H7 (cell line): ENCODE measurements around the gene HSPG2. TPM values are rescaled to one million over a fixed set of nuclear protein-coding genes. Genes with fewer than 3 reads are reported as not detected.
A peak's percentile ranks its signal among the peaks of the same experiment; 100 is the strongest.

Experiments used
- DNase-seq: peaks from one replicate; pipeline ENCODE4 v3.0.0; 2012
- H3K27me3 ChIP-seq: 2 replicates; pipeline ENCODE4 v1.6.0; 2011; ENCODE audit warnings: mild to moderate bottlenecking, low read length; ENCODE audit not compliant: control insufficient read depth, insufficient read depth
- H3K36me3 ChIP-seq: replicated peaks from 2 replicates; pipeline ENCODE4 v1.5.1; 2011; ENCODE audit warnings: low read length; ENCODE audit not compliant: control insufficient read depth, insufficient read depth
- H3K4me3 ChIP-seq: 2 replicates; pipeline ENCODE4 v1.5.1; 2011; ENCODE audit warnings: low read depth, mild to moderate bottlenecking, control low read depth, low read length, moderate library complexity; ENCODE audit not compliant: insufficient read depth
- total RNA-seq: library from RNA; depleted of rRNA; stranded (reverse); fragments of >200 nt; shearing (Covaris generic); gene quantifications from 2 replicates; pipeline ENCODE4 v1.2.3, GENCODE V29; 2014

HSPG2 gene
- total RNA-seq, 1 experiment from 2014 or later, result 49.2 TPM

DNA sequence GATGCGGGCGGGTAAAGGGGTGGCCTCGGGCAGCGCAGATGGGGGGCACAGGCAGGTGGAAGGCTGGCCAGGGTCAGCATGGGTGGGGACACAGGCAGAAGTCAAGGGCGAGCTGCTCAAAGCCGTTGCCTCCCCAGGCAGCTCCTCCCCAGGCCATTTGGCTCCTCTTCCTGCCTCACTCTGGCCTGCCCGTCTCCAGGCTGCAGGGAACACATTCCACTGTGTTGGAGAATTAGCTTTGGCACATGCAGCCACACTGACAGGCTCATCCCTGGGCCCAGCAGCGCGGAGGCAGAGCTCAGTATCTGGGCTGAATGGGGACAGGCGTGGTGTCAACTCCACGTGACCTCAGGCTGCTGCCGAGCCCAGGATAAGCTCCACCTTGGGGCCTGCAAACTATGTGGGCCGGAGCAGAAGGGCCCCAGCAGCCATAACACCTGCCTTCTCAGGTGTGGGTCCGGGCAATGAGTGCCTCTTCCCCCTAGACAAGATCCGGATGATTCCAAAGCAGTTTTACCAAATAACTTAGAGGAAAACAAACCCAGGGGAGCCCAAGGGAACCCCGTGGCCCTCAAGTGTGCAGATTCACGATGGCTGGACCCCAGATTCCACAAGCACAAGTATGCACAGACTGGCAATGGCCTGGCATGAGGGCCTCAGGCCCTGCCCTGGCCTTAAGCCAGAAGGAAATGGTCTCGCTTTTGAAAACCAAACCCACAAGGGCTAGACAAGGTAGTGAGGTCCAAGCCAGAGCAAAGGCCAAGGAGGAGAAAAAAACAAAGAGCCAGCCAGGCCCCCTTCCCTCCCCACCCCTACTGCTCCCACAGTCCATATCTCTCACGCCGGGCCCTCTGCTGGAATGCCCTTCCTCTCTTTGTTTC is 40.2 kb downstream of the HSPG2 start:
- Histone ChIP-seq H3K4me3 (no peak overlapping the region), H3K27me3 (no peaks in the 10 kb centered on the region), H3K36me3 (peaks cover 9% of the 10 kb centered on the region)
- no peak for DNase-seq

DNA sequence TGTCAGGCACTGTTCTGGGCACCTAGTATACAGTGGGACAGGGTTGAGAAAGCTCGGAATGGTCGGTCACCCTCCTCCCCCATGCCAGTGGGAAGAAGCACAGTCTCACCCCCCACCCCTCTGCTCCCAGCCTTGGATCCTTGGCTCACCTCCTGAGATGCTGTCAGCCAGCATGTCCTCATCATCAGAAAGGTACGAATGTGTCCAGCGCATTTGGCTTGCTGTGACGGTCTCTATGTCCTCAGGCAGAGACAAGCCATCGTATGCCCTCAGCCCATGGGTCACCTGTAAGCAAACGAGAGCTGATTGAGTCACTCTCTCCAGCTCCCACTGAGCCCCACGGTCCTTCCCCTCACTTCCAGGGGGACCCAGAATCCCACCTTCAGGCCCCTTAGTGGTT is 41.1 kb downstream of the HSPG2 start:
- Histone ChIP-seq H3K4me3 (no peak overlapping the region), H3K27me3 (no peaks in the 10 kb centered on the region), H3K36me3 (peaks cover 11% of the 10 kb centered on the region)
- DNase-seq, result no peak

DNA sequence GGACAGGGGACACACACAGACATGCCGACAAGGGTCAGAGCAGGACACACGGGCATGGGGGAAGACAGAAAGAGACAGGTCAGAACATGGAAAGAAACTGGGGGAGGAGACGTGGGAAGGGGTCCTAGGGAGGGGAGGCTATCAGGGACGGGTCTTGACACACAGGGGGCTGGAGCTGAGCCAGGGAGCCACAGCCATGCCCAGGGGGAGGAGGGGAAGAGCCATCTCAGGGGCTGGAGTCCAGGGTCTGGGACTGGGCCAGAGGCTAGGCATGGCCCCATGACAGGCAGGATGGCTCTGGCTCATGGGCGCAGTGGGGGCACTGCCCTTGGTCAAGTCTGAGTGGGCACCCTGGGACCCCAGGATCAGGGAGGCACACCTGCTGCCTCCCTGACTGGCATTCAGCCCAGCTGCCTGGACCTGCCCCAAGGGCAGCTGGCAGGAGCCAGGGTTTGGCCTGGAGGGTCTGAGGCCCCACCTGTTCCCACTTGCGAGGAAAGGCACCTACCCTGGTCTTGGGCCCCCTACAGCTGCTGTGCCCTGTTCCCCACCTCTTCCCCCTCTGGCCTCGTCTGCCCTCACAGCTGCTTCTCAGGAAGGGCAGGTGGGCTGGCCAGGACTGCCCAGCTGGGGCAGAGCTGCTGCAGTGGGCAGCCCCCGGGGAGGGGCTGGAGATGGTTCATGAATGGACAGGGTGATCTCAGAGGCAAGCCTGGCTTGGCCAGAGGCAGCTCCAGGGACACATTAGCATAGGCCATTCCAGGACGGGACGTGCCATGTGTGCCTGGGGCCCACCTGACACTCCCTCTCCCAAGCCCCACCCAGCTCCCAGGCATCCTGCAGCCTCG is 42.9 kb downstream of the HSPG2 start:
- H3K27me3 ChIP-seq, result no peaks in the 10 kb centered on the region

DNA sequence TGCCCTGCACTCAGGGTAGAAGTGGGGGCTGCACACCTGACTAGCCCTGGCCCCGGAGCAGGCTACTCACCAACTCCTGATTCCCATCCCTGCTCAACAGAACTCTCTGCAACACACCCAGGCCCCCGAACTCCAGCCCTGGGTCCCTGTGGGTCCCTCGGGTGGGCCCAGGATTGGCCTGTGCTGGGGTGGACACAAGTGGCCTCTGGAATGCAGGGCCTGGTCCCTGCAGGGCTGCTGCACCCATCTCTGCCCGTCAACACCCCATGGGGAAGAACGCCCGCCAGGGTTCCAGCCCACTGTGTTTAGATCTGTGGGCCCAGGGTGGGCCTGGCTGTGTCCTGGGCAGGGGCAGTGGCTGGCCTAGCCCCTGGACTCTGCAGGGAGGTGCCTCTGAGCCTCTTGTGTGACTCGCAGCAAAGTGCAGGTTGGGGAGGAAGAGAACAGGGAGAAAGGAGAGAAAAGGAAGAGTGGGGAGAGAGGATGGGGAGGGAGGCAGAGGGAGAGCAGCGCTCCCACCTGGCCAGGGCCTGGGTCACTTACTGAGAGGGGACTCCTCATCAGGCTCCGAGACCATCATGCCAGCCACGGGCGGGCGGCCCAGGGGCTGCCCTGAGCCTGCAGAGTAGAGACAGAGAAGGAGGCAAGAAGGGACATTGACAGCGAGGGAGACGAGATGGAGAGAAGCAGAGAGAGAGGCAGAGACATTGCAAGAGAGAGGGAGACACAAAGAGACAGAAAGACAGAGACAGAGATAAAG is 43.9 kb downstream of the HSPG2 start:
- peaks cover 22% of the 10 kb centered on the region for H3K36me3 ChIP-seq
- no peak for DNase-seq
- no peak overlapping the region for H3K4me3 ChIP-seq
- no peaks in the 10 kb centered on the region for H3K27me3 ChIP-seq

More for the DNA sequence above, 42.9 kb downstream of the HSPG2 start:
- DNase-seq, result no peak
- Histone ChIP-seq H3K36me3 (peaks cover 18% of the 10 kb centered on the region), H3K4me3 (no peak overlapping the region)

DNA sequence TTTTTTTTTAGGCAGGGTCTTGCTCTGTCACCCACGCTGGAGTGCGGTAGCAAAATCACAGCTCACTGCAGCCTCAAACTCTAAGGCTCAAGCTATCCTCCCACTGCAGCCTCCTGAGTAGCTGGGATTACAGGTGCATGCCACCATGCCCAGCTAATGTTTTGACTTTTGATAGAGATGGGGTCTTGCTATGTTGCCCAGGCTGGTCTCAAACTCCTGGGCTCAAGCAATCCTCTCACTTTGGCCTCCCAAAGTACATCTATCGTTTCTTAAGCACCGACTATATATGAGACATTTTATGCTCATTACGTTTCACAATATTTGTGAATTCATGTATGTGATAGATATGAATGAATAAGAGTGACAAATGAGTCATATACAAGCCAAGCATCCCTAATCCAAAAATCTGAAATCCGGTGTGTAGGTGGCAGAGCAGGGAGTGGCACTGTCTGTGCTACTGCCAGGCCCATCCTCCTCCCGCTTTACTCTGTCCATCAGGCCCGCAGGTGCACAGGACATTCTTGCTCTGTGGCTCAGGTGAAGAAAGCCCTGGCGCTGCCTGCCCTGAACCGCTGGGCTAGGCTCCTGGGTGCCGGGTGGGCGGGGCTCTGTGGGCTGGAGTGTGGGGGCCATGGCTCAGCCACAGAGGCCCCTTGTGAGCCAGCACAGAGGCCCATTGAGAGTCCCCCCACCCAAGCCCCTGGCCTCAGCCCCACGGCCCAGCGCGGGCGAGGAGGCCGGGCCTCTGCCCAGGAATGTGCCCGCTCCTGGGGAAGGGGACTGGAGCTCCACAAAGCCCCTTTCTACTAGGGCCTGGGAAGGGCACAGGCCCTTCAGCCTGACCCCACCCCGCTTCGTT is 45.3 kb downstream of the HSPG2 start:
- Histone ChIP-seq H3K27me3 (no peaks in the 10 kb centered on the region), H3K36me3 (peaks cover 25% of the 10 kb centered on the region), H3K4me3 (no peak overlapping the region)
- DNase-seq, result no peak

DNA sequence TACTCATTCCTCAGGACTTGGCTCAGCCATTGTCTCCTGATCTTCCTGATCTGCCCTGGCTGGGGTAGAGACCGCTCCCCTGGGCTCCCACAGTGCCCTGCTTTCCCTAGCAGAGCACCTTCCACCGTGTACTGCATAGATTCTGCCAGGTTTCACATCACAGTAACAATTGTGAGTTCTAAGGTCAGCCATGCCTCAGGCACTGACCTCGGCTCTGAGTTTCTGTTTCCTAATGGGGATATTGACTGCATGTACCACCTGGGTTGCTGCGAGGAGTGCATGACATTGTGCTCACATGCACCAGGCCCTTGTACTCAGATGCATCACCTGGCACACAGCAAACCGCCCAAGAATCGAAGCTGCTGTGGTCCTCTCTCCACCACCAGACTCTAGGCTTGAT is 46.0 kb downstream of the HSPG2 start:
- peaks cover 26% of the 10 kb centered on the region for H3K36me3 ChIP-seq
- no peak overlapping the region for H3K4me3 ChIP-seq
- H3K27me3 ChIP-seq, result no peaks in the 10 kb centered on the region
- DNase-seq, result no peak

DNA sequence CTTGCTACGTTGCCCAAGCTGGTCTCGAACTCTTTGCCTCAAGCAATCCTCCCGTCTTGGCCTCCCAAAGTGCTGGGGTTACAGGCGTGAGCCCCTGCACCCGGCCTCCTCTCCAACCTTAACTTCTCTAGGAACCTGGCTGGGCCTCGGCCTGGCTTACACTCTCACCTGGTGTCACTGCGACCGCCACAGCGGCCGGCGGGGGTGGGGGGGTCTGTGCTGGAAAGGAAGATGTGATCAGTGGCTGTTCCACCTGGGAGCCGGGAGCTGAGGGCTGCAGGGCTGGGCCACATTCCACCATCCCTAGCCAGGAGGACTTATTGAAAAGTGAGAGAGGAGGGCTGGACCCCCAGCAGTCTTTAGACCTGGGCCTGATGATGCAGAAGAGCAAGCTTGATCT is 48.6 kb downstream of the HSPG2 start:
- H3K36me3 ChIP-seq, result peaks cover 22% of the 10 kb centered on the region
- no peak for DNase-seq

DNA sequence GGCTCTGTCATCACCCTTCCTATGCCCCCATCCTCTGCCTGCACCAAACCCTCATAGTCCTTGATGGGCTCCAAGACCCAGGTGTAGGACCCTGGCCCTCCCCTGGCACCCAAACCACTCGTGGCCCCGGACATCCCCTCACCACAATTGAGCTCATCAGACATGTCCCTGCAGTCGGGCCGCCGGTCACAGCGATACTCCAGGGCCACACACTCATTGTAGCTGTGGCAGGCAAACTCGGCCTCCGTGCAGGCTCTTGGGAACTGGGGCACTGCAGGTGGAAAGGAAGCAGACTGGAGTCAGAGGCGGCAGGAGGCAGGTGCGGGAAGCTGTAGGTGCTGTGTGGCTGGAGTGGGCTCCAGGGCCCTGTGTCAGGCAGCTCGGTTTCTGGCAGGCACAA is 49.3 kb downstream of the HSPG2 start:
- Histone ChIP-seq H3K27me3 (no peaks in the 10 kb centered on the region), H3K4me3 (no peak overlapping the region), H3K36me3 (peaks cover 22% of the 10 kb centered on the region)
- DNase-seq, result no peak

More for the DNA sequence above, 48.6 kb downstream of the HSPG2 start:
- Histone ChIP-seq H3K4me3 (no peak overlapping the region), H3K27me3 (no peaks in the 10 kb centered on the region)

DNA sequence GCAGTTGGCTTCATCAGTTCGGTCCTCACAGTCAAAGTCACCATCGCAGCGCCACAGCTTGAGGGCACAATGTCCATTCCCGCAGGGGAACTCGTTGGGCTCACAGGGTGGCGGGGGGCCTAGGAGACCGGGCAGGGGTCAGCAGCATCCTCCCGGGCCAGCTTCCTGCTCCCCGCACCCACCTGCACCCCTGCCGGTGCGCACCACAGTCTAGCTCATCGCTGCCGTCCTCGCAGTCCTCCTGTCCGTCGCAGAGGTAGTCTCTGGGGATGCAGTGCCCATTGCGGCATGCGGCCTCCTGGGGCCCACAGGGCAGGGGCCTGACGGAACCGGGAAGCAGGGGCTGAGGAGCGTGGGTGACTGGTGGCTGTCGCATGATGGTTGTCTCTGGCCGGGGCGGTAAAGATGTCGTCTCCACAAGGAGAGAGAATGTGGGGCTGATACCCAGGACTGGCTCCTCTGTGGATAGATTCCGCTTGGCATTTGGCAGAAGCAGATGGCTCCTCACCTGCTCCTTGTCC is 49.8 kb downstream of the HSPG2 start:
- H3K4me3 ChIP-seq, result no peak overlapping the region
- DNase-seq, result peak; percentile 62
- H3K27me3 ChIP-seq, result no peaks in the 10 kb centered on the region
- H3K36me3 ChIP-seq, result peaks cover 22% of the 10 kb centered on the region

DNA sequence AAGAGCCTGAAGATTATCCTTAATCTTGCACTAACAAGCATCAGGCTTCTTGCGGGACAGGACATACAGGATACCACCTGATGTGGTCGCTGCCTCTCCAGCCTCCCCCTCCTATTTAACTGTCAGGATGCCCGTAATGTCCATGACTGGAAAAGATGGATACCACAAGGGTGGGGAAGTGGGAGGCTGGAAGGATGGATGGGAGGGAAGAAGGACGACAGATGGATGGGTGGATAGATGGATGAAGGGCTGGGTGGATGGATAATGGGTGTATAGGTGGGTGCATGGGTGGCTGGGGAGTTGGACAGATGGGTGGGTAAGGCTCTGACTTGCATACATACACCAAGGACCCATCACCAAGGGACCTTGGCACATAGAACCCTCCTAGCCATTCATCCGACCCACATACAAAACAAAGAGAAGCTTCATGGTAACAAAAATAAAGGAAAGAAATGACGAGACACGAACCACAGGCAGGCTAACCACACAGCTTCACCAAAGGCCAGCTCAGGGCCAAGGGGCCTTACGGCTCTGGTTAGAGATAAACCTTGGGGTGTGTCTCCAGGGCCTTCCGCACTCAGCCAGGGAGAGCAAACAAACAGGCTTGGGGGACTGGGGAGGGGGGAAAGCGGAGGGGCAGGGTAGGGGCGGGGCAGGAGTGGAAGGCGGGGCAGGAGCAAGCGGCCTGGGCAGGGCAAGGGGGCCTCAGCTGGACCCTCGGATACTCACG is 50.5 kb downstream of the HSPG2 start:
- no peak for DNase-seq

DNA sequence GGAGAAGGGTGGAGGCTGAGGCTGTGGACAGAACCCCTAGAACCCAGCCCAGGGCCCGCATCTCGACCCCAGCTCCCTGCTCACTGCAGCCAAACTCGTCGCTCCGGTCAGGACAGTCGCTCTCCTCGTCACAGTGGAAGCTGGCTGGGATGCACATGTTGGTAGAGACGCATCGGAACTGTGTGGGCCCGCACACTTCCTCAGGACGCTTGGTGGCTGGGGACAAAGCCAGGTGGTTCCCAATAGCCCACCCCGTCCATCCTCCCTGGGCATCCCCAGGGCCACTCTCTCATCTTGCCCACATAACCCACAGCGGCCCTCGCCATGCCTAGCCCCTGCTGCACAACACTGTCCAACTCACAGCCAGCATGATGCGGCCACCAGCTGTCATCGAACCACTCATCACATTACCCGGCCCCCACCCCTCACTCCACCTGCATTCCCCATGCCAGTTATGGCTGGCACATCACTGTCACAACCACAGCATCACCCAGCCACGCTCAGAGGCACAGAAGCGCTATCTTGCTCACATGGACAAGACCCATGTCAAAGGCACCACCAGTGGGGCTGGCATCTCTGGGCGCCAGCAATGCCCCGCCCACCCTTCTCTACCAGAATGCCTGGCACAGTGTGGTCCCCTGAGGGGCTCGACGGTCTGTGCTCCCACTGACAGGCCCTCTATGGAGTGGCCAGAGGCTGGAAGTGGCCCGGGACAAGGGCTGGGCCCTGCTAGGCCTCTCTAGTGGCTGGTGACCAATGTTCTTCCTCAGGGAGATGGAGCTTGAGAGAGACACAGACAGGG is 51.7 kb downstream of the HSPG2 start:
- Histone ChIP-seq H3K27me3 (no peaks in the 10 kb centered on the region), H3K36me3 (peaks cover 26% of the 10 kb centered on the region), H3K4me3 (no peak overlapping the region)
- DNase-seq, result no peak

More for the DNA sequence above, 50.5 kb downstream of the HSPG2 start:
- H3K4me3 ChIP-seq, result no peak overlapping the region
- H3K27me3 ChIP-seq, result no peaks in the 10 kb centered on the region
- H3K36me3 ChIP-seq, result peaks cover 22% of the 10 kb centered on the region

DNA sequence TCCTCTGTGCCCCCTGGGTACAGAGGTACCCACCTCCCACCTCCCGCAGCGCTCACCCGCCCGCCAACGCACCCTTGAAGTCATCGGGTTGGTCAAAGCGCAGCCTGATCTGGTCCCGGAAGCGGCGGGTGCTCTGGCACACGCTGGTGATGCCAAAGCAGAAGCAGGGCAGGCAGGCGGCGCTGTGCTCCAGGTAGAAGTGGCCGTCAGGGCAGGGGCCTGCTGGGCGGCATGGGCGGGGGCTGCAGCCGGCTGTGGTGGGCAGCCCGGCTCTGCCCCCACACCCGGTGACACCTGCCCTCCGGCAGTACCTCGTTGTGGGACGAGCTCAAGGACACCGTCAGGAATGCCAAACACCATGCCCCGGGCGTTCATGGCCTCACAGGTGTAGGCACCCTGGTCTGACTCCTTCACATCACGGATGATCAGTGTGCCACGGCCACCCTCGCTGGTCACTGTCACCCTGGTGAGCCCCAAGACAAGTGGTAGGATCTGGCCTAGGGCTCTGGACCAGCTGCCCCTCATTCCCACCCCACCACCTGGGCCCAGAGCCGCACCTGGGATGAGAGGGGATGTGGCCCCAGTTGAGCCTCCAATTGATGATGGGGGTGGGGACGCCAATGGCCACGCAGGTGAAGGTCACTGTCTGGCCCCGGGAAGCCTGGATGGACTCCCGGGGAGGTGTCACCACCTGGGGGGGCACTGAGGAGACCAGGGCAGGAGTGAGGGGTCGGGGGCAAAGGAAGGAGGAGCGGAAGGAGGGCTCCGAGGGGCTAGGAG is 52.5 kb downstream of the HSPG2 start:
- Histone ChIP-seq H3K27me3 (no peaks in the 10 kb centered on the region), H3K36me3 (peaks cover 25% of the 10 kb centered on the region), H3K4me3 (no peak overlapping the region)
- DNase-seq, result peak; percentile 62
